ENCODE measurements around the gene APRT. TPM values are rescaled to one million over a fixed set of nuclear protein-coding genes. Genes with fewer than 3 reads are reported as not detected.

Gene APRT
- total RNA-seq, 2 donors from 2014 or later, result 200 to 230 TPM

GRCh38 chr16:88810912-88811768 is 588 bp downstream of the APRT start:
- Mint-ChIP-seq H3K27me3 (ENCODE audit: insufficient read depth) (no peaks in the 10 kb centered on the region), H3K9me3 (no peaks in the 10 kb centered on the region), H3K4me3 (peak overlapping the region; percentile 75), H3K27ac (peak overlapping the region; percentile 78), H3K36me3 (ENCODE audit: low read depth) (peaks cover 27% of the 10 kb centered on the region), H3K4me1 (peaks cover 5% of the 10 kb centered on the region)
- H3K27ac ChIP-seq (ENCODE audit: low read depth, low read length), result peak overlapping the region; percentile 64
- 3 to 12% methylated on average over 22 to 65 of the region's 65 CpGs for WGBS, 2 experiments (ENCODE audit: insufficient coverage in 1 of 2, insufficient read length in 1 of 2)
- H3K4me1 ChIP-seq (ENCODE audit: control insufficient read depth, insufficient read depth, low read length), result peaks cover 9% of the 10 kb centered on the region
- H3K36me3 ChIP-seq (ENCODE audit: control insufficient read depth, insufficient read depth, low read length), result peaks cover 28% of the 10 kb centered on the region
- peak overlapping the region; percentile 68 for H3K9ac ChIP-seq (ENCODE audit: extremely low read depth, low read length, poor library complexity, severe bottlenecking)
- peak; percentile 75 for DNase-seq
- peak overlapping the region; percentile 86 for H3K4me3 ChIP-seq (ENCODE audit: low read length)
- no peaks in the 10 kb centered on the region for H3K27me3 ChIP-seq (ENCODE audit: control insufficient read depth, insufficient read depth, low read length, poor library complexity, severe bottlenecking)
- H3K9me3 ChIP-seq (ENCODE audit: control insufficient read depth, low read length), result no peaks in the 10 kb centered on the region
- TF ChIP-seq CTCF (conservative IDR thresholded peaks at IDR 0.05), result no peak

DNA sequence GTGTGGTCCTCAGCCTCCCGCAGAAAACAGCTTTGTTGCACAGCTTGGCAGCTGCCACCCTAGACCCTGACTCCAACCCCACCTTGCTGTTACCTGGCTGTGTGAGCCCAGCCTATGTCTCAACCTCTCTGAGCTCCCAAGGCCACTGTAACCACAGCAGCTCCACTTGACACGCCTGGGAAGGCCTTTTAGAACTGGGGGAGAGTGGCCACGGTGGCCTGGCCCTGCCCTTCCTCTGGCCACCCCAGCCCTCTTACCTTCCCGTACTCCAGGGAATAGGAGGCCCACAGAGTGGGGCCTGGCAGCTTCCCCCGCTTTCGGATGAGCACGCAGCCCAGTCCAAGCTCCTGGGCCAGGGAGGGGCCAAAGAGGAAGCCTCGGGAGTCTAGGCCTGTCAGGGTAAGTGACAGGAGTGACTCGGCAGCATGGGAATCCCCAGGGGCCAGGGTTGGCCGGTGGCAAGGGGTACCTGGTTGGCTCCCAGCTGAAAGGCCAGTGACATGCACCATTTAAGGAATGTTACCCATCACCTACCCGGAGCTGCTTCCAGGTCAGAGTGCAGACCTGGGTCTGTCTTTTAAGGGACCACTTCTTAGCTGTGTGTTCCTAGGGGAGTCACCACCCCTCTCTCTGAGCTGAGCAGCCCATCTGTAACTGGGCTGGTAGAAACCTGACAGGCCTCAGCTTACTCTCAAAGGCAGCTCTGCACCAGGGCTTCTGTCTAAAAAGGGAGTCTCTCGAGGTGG is 1.4 kb downstream of the APRT start:
- Histone ChIP-seq H3K9ac (ENCODE audit: extremely low read depth, low read length, poor library complexity, severe bottlenecking) (peak overlapping the region; percentile 68), H3K36me3 (ENCODE audit: control insufficient read depth, insufficient read depth, low read length) (peaks cover 28% of the 10 kb centered on the region), H3K4me1 (ENCODE audit: control insufficient read depth, insufficient read depth, low read length) (peaks cover 9% of the 10 kb centered on the region), H3K9me3 (ENCODE audit: control insufficient read depth, low read length) (no peaks in the 10 kb centered on the region), H3K27ac (ENCODE audit: low read depth, low read length) (no peak overlapping the region), H3K4me3 (ENCODE audit: low read length) (peak overlapping the region; percentile 86), H3K27me3 (ENCODE audit: control insufficient read depth, insufficient read depth, low read length, poor library complexity, severe bottlenecking) (no peaks in the 10 kb centered on the region)
- Mint-ChIP-seq H3K4me3 (peak overlapping the region; percentile 75), H3K27me3 (ENCODE audit: insufficient read depth) (no peaks in the 10 kb centered on the region), H3K36me3 (ENCODE audit: low read depth) (peaks cover 27% of the 10 kb centered on the region), H3K27ac (peak overlapping the region; percentile 26), H3K4me1 (peaks cover 5% of the 10 kb centered on the region), H3K9me3 (no peaks in the 10 kb centered on the region)
- TF ChIP-seq CTCF (conservative IDR thresholded peaks at IDR 0.05), result no peak
- WGBS, 2 experiments (ENCODE audit: insufficient coverage in 1 of 2, insufficient read length in 1 of 2), result 64 to 78% methylated on average over 6 to 12 of the region's 12 CpGs
- peak; percentile 70 for DNase-seq

- Mint-ChIP-seq H3K4me3 (peak overlapping the region; percentile 75), H3K9me3 (no peaks in the 10 kb centered on the region), H3K27ac (peak overlapping the region; percentile 26)
These were observed 2.0 kb downstream of the APRT start for GRCh38 chr16:88809676-88810165.

More at GRCh38 chr16:88809676-88810165, 2.0 kb downstream of the APRT start:
- Mint-ChIP-seq H3K36me3 (ENCODE audit: low read depth) (peaks cover 27% of the 10 kb centered on the region), H3K4me1 (peaks cover 5% of the 10 kb centered on the region), H3K27me3 (ENCODE audit: insufficient read depth) (no peaks in the 10 kb centered on the region)
- no peak for TF ChIP-seq CTCF (conservative IDR thresholded peaks at IDR 0.05)
- no peak overlapping the region for H3K9ac ChIP-seq (ENCODE audit: extremely low read depth, low read length, poor library complexity, severe bottlenecking)
- DNase-seq, result no peak
- no peaks in the 10 kb centered on the region for H3K27me3 ChIP-seq (ENCODE audit: control insufficient read depth, insufficient read depth, low read length, poor library complexity, severe bottlenecking)
- H3K4me3 ChIP-seq (ENCODE audit: low read length), result peak overlapping the region; percentile 86
- H3K4me1 ChIP-seq (ENCODE audit: control insufficient read depth, insufficient read depth, low read length), result peaks cover 11% of the 10 kb centered on the region
- H3K36me3 ChIP-seq (ENCODE audit: control insufficient read depth, insufficient read depth, low read length), result peaks cover 28% of the 10 kb centered on the region
- no peaks in the 10 kb centered on the region for H3K9me3 ChIP-seq (ENCODE audit: control insufficient read depth, low read length)
- 91 to 94% methylated on average over 8 to 10 of the region's 10 CpGs for WGBS, 2 experiments (ENCODE audit: insufficient coverage in 1 of 2, insufficient read length in 1 of 2)
- no peak overlapping the region for H3K27ac ChIP-seq (ENCODE audit: low read depth, low read length)

Data from endodermal cell (in vitro differentiated cells).